OCI-LY7 (cell line): ENCODE results near the gene MYH11.

Experiments used
- EZH2phosphoT487 ChIP-seq: fragments of 200-600 bp; sonication (generic); IDR thresholded peaks from 2 replicates; pipeline ENCODE4 v1.6.1; 2018; ENCODE audit warnings: low read depth, borderline replicate concordance, mild to moderate bottlenecking, mixed run types, antibody characterized with exemption, low read length, moderate library complexity, mixed read lengths
- TF ChIP-seq, protein P1 (sequence below): fragments of 200-600 bp; sonication (generic); conservative IDR thresholded peaks from 2 replicates; pipeline ENCODE4 v1.5.1; 2014; ENCODE audit warnings: mild to moderate bottlenecking, antibody characterized with exemption, low read length, moderate library complexity, mixed read lengths

DNA sequence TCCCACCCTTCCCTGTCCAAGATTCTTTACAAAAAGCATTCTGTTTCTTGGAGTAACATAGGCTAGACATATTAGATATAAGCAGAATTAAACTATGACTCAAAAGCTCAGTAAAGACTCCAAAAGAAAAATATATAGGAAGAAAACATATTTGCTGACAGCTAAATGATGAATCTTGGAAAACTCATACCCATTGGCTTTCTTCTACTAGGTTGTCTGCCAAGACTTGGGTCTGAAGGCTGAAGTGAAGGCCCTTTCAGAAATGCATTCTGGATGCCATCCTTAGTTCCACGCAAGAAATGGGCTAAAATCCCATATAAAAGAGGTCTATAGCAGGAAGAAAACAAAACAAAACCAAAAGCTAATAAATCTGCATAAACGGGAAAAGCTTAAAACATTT lies 16.5 kb upstream of the MYH11 start:
- no peak for TF ChIP-seq EZH2phosphoT487
- TF ChIP-seq, protein P1, sequence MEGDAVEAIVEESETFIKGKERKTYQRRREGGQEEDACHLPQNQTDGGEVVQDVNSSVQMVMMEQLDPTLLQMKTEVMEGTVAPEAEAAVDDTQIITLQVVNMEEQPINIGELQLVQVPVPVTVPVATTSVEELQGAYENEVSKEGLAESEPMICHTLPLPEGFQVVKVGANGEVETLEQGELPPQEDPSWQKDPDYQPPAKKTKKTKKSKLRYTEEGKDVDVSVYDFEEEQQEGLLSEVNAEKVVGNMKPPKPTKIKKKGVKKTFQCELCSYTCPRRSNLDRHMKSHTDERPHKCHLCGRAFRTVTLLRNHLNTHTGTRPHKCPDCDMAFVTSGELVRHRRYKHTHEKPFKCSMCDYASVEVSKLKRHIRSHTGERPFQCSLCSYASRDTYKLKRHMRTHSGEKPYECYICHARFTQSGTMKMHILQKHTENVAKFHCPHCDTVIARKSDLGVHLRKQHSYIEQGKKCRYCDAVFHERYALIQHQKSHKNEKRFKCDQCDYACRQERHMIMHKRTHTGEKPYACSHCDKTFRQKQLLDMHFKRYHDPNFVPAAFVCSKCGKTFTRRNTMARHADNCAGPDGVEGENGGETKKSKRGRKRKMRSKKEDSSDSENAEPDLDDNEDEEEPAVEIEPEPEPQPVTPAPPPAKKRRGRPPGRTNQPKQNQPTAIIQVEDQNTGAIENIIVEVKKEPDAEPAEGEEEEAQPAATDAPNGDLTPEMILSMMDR, result no peak
